ENCODE results near the gene HOMER3. TPM values are rescaled to one million over a fixed set of nuclear protein-coding genes. Genes with fewer than 3 reads are reported as not detected.
A peak's percentile ranks its signal among the peaks of the same experiment; 100 is the strongest.
"Not testable (repeated sequence)": the region's sequence is repeated elsewhere in the genome, so short reads cannot be mapped to it uniquely, and the experiment has no call there.

HOMER3 gene
- total and polyA plus RNA-seq, 10 of the 15 experiments (the other 5 are each of a cell fraction or from before 2014, with no cell fraction given): 0.18 to 10.6 (median 0.50) TPM; not detected in 2

- H3K9ac ChIP-seq (ENCODE audit: control insufficient read depth, insufficient read depth, low read length); H3K27ac ChIP-seq (ENCODE audit: control insufficient read depth, insufficient read depth); H3K4me2 ChIP-seq (ENCODE audit: control insufficient read depth, insufficient read depth); H3K9me3 ChIP-seq (replicated peaks; ENCODE audit: control insufficient read depth, insufficient read depth, low read length); BruUV-seq (replicated peaks); in situ Hi-C loops (cut with MboI); CTCF ChIA-PET; POLR2A ChIA-PET; H3K4me3 ChIP-seq; H3K27me3 ChIP-seq (replicated peaks in 1 of 2; ENCODE audit: control insufficient read depth in 2 of 2, insufficient read depth in 2 of 2, low read length in 1 of 2); H4K20me1 ChIP-seq (ENCODE audit: control insufficient read depth, insufficient read depth); H3K36me3 ChIP-seq (ENCODE audit: control insufficient read depth in 2 of 2, insufficient read depth in 2 of 2, low read length in 1 of 2); SMC1A ChIA-PET (ENCODE audit: uncharacterized antibody, unreplicated experiment); FAIRE-seq; ATAC-seq; H3K79me2 ChIP-seq (ENCODE audit: control insufficient read depth, insufficient read depth, low read length); DNase-seq (ENCODE audit: low read depth, low spot score); RAD21 ChIA-PET (ENCODE audit: unreplicated experiment); H2AFZ ChIP-seq (ENCODE audit: control insufficient read depth, low read depth, low read length); intact Hi-C loops (cut with micrococcal nuclease; ENCODE audit: unreplicated experiment); H3K4me1 ChIP-seq (ENCODE audit: control insufficient read depth, insufficient read depth, low read length): not testable (repeated sequence)
- WGBS (ENCODE audit: insufficient coverage, insufficient replicate concordance, low lambda C conversion rate, missing lambda C conversion rate): 94% methylated on average over 5 of the region's 5 CpGs
Measured at GRCh38 chr19:18902519-18902918, 38.5 kb downstream of the HOMER3 start.

- no peaks in the 10 kb centered on the region for H4K20me1 ChIP-seq (ENCODE audit: control insufficient read depth, insufficient read depth)
- no peak overlapping the region for H3K27ac ChIP-seq (ENCODE audit: control insufficient read depth, insufficient read depth)
- H3K9ac ChIP-seq (ENCODE audit: control insufficient read depth, insufficient read depth, low read length): no peak overlapping the region
- no peaks in the 10 kb centered on the region for H3K79me2 ChIP-seq (ENCODE audit: control insufficient read depth, insufficient read depth, low read length)
- H3K4me2 ChIP-seq (ENCODE audit: control insufficient read depth, insufficient read depth): no peak overlapping the region
- BruUV-seq (replicated peaks): TSS peak; percentile 29
- H3K9me3 ChIP-seq (replicated peaks; ENCODE audit: control insufficient read depth, insufficient read depth, low read length): no peaks in the 10 kb centered on the region
- in situ Hi-C loops (cut with MboI): no loop called here
- ChIA-PET SMC1A (ENCODE audit: uncharacterized antibody, unreplicated experiment) (no interaction called here), POLR2A (no interaction called here), CTCF (interaction anchor here (0.7 kb wide), 1 partner anchor 809 kb away, joined by 3 read pairs; no protein-coding TSS in a partner anchor), RAD21 (ENCODE audit: unreplicated experiment) (no interaction called here)
- H2AFZ ChIP-seq (ENCODE audit: control insufficient read depth, low read depth, low read length): no peak overlapping the region
- TF ChIP-seq NR2C2 (IDR thresholded peaks at IDR 0.05; ENCODE audit: borderline replicate concordance, control insufficient read depth, insufficient read length, low read depth) (no peak), KDM1A (IDR thresholded peaks at IDR 0.05; ENCODE audit: borderline replicate concordance) (no peak), NRF1 (conservative IDR thresholded peaks at IDR 0.05; ENCODE audit: low read depth, low read length) (no peak), ZBTB40 (IDR thresholded peaks at IDR 0.05; ENCODE audit: borderline replicate concordance) (no peak), MEF2A (IDR thresholded peaks at IDR 0.05; ENCODE audit: insufficient read depth, low read depth, low read length) (no peak), POU2F2 (IDR thresholded peaks at IDR 0.05; ENCODE audit: borderline replicate concordance, low read depth, low read length) (no peak), IKZF2 (IDR thresholded peaks at IDR 0.05) (no peak), CHD2 (IDR thresholded peaks at IDR 0.05; ENCODE audit: borderline replicate concordance, low read depth, low read length) (no peak)
- FAIRE-seq: no peak
- DNase-seq (ENCODE audit: low read depth, low spot score): no peak
- intact Hi-C loops (cut with micrococcal nuclease; ENCODE audit: unreplicated experiment): no loop called here
- no peak overlapping the region for H3K4me3 ChIP-seq
- no peak for ATAC-seq
- H3K36me3 ChIP-seq (ENCODE audit: control insufficient read depth in 2 of 2, insufficient read depth in 2 of 2, low read length in 1 of 2): peaks cover 2 to 6% of the 10 kb centered on the region in 2 experiments; a peak in 2 of 4 replicates
- no peaks in the 10 kb centered on the region; a peak in 1 of 4 replicates for H3K27me3 ChIP-seq (replicated peaks in 1 of 2; ENCODE audit: control insufficient read depth in 2 of 2, insufficient read depth in 2 of 2, low read length in 1 of 2)
- H3K4me1 ChIP-seq (ENCODE audit: control insufficient read depth, insufficient read depth, low read length): no peaks in the 10 kb centered on the region
- WGBS (ENCODE audit: insufficient coverage, insufficient replicate concordance, low lambda C conversion rate, missing lambda C conversion rate): 72% methylated on average over 7 of the region's 7 CpGs
Measured at GRCh38 chr19:18901491-18901890, 39.5 kb downstream of the HOMER3 start.

Measured in GM12878 (cell line).